ENCODE data around the gene KCNMB2.
"Not testable (repeated sequence)": the region's sequence is repeated elsewhere in the genome, so short reads cannot be mapped to it uniquely, and the experiment has no call there.

KCNMB2 gene

GRCh38 chr3:178520451-178520850 lies 15.8 kb upstream of the KCNMB2 start:
- DNase-seq: no peak

DNA sequence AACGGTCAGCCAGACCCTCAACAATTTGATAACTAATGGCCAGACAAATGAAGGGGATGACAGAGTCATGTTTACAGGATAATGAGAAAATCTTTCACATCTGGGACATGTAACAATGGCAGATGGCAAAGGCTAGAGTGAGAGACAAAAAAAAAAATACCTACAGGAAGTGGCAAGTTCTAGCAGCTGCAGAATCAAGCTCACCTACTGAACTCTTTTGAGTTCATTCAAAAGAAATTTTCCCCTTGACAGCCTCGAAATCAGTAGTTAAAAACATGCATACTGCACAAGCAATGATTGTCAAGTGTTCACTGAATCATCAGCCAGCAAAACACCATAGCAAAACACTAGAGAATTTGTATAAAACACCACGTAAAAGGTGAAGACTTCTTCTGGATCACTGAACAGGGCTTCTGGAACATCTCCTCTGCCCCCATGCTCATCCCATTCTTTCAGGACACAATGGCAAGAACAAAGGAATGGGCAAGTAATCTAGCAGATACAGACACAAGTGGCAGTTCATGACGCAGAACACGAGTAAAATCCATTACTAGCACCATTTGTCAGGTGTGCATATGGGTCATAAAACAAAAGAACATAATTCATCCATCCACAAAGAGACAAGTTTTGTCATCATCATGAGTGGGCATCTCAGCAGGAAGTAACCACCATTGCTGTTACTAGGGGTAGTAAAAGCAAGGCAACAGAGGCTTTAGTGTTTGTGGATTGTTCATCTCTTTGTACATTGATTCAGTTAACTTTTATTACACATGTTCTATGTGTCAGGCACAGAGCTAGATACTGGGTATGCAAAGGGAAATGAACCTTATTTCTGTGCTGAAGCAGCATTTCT lies 13.8 kb upstream of the KCNMB2 start:
- DNase-seq: no peak

DNA sequence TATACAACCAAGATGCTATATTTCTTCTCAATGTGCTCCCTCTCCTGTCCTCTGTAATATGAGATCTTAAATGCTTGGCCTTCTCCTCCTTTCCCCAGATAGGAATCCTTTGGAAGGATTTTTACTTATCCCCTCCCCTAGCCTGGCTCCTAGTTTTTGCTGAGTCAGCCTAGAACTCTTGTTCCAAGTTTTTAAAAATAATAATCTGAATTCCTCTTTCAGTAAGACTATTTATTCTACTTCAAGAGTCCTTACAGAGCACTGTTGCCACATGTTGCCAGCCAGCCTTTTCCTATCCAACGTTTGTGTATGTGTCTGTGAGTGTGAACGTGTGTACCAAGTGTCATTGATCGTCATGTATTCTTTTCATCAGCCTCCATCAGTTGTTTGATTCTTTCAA lies 11.0 kb upstream of the KCNMB2 start:
- DNase-seq: no peak

DNA sequence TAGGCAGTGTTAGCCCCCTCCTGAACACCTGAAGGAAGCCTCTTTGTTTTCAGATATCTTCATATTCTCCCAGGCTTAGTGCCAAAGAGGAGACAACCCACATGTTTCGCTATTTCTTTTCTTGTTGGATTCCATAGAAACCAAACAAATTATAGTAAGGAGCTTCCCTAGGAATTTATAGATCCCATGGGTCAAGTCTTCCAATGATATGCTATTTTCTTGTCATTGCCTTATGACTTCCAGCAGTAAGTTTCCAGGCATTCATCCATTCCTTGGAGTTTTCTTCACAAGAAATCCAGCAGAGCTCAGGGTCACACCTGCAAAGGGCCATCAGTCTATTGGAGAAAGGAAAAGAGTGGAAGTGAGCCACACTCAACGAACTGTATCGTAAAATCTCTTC lies 9.9 kb upstream of the KCNMB2 start:
- no peak for DNase-seq

DNA sequence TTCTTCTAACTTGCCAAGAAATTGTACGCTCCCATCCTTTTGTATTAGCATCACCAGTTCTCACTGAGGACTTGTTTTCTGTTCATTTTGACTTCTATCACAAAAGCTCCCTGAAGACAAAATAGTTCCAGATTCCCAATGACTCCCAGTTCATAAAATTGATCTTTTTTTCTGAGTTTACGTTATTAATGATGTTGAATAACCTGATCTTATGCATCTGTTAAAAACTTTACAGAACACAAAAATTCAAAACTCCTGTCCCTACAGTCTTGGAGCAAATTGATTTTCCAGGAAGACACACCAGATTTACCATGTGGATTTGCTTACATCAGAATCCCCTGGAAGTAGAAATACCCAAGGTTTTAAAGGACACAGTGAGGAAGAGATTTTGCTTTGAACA lies 8.3 kb upstream of the KCNMB2 start:
- no peak for DNase-seq

DNA sequence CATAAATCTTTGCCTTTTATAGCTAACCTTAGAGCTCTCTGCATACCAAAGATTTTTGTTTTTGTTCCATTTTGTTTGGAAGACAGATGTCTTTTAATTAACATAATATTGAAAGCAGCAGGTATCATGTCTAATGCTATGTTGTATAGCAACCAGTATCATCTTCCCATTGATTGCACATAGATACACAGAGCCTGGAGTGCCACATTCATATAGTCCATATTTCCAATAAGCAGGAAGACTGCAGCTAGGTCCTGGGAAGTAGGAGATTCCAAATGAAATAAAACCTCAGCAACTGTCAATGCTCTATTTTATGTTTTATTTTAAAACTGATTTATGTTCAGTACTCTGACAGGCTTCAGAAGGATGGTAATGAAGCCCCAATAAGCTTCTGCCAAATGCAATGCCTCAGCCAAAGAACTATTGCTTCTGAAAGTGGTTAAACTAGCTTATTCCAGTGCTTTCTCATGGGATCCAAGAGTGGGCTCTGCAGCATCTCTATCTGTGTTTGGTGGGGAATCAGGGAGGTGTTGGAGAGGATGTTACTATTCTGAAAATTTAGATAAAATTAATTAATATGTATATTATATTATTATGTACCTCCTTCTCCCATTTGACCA lies 6.5 kb upstream of the KCNMB2 start:
- DNase-seq: no peak

DNA sequence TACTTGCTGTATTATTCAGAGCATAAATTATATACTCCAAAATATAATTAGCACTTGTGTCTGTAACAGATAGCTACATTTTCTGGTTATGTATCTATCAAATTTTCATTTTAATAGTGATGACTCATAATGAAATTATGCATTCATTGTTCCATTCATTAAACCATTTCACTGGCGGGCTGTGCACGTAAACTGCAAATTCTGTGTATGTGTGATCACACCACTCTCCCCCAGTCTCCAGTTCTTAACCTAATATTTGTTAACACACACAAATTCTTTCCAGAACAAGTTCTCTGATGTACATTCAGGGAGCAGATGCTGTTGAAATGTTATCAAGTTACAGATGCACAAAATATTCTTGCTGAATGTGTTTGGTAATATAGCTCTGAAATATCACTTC lies 3.8 kb upstream of the KCNMB2 start:
- no peak for DNase-seq

DNA sequence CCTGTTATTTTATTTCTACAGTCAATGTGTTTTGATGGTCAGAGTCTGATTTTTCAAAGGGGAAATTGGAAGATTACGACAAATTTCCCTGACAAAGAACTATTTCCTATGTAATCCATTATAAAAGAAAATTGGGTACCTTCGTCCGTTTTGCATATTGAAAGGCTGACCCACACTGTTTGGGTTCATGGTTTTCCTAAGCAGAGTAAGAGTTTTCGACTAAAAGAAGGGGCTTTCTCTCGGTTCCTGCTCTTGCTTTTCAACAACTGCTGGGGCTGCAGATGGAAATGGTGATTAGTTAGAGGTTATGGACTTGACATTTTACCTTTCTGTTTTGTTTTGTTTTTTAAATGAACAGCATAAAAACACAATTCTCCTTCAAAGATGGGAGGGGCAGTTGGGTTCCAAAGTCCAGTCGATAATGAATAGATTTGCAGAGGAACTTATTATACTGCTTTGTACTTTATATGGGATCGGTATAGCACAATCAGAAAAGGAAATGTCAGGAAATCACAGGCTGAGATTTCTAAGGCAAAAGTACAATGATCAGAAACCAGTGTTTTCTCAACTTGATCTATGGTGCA lies 978 bp downstream of the KCNMB2 start:
- DNase-seq: peak; percentile 37

DNA sequence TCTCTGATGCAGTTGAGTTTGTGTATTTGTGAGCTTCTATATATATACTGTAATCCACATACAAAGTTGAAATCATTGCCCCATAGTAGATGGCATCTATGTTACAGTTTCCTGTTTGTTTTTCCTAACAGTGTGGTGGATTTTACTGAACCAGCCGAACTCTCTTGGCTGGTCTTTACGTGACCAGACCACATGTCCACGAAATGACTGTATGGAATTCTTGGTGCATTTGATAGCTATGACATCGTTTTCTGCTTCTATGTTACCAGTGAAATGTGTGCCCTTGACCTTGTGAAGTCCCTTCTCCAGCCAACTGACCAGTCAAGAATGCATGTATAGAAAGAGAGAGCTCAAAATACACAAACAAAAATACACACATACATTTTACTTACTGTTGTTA lies 1.8 kb downstream of the KCNMB2 start:
- no peak for DNase-seq

DNA sequence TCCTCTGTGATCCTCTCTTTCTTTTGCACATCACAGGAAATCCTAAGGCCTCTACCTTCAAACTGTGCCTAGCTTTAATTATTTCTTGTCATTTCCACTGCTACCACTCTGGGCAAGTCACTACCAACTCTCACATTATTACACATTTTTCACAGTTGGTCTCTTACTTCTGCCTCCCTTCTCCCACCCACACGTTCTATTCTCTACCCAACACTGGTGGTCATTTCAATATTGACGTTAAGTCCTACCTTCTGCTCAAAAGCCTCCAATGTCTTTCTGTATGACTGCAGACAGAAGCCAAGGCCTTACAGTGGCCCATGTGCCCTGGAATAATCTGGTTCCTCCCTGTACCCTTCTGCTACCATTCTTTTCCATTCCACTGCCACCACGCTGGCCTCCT lies 3.9 kb downstream of the KCNMB2 start:
- no peak for DNase-seq

GRCh38 chr3:178545337-178545736 lies 9.1 kb downstream of the KCNMB2 start:
- no peak for DNase-seq

GRCh38 chr3:178546079-178546478 lies 9.8 kb downstream of the KCNMB2 start:
- no peak for DNase-seq

GRCh38 chr3:178549426-178549825 lies 13.2 kb downstream of the KCNMB2 start:
- not testable (repeated sequence) for DNase-seq

DNA sequence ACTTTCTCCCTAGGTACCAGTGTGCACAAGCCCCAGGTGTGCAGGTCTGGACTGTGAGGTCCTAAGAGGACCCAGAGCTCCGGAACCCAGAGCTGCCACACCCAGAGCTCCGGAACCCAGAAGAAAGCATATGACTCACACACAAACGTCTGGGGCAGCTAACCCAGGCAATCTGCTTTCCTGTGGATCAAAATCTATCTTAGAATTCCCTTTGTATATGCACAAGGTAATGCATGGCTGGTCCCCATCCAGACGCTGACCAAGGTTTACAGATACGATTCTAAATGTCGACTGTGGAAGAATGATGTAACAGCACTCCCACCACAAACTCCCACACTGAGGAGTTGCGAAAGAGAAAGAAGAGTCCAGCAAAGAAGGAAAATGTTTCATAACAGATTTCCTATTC lies 15.7 kb downstream of the KCNMB2 start:
- no peak for DNase-seq

- peak; percentile 91 for DNase-seq
Observed at GRCh38 chr3:178558637-178559036, 22.4 kb downstream of the KCNMB2 start.

DNA sequence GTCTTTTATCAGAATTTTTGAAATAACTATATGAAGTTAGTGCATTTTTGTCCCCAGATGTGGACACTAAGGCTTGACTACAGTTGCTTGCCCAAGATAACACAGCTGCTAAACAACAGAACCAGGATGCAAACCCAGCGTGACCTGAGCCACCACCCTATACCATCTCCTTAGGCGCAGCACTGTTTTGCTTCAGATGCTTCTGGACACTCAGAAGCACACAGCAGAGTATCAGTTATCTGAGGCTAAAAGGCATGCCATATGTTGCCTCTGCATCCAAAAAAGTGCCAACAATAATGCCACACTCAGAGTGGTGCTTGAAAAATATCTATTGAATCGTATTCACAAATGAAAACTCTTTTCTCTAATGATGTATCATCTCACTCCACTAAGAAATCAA lies 24.5 kb downstream of the KCNMB2 start:
- peak; percentile 41 for DNase-seq

DNA sequence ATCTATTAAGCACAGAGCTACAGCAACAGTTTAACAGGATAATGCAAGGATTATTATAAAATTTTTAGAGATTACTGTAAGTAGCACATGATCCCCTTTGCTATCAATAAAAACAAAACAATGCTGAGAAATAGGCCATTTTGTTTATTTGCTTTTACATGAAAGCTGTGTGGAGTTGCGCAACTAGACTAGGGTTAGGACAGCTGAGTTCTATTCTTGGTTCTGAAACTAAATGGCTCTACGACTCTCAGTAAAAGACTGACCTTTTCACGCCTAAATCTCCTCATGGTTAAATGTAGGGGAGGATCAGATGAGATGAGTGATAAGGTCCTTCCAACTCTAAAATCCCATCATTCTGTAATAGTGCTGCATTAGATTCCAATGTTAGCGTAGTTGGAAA lies 25.0 kb downstream of the KCNMB2 start:
- DNase-seq: no peak

DNA sequence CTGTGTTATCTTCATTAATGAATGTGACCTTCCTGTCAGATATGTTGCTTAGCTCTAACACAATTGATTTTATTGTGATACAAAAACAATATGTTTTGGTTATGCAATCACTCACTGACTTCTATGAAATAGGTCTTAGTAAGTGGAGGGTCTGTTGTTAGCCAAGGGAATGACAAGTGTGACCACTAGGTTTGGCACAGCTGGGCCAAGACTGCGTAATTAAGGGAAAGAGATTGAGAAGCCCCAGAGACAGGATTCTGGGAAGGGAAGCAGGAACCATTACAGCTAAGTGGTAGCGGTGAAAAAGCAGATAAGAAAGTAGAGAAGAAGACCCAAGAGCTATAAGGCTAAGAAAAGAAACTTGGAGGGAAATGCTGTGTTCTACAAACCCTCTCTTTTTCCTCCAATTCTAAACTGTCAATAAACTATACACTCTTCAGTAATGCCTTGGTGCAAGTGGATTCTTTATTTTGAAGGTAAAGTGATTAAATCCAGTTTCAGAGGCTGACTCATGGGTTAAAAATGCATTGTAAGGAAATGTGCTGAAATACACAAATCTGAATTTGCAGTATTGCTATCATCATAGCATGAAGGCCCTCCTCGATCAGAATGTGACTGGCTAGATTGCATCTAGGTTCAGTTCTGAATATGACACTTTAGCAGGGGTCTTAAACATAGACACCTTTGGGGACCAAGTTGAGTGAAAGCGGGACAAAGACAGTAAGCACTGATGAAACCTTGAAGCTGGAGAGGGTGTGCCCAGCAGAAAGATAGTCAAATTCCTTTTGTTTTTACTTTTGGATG lies 26.1 kb downstream of the KCNMB2 start:
- DNase-seq: no peak

DNA sequence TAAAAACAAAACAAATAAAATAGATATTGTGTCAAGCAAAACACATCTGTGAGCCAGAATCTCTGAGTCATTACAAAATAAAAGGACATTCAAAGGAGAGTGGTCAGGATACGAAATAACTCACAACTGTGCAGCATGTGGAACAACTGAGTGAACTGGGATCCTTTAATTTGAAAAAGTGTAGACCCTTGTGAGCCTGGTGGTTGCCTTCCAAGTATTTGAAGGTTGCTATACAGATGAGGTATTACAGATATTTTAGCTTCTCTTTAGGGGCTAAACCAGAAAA lies 26.7 kb downstream of the KCNMB2 start:
- no peak for DNase-seq

DNA sequence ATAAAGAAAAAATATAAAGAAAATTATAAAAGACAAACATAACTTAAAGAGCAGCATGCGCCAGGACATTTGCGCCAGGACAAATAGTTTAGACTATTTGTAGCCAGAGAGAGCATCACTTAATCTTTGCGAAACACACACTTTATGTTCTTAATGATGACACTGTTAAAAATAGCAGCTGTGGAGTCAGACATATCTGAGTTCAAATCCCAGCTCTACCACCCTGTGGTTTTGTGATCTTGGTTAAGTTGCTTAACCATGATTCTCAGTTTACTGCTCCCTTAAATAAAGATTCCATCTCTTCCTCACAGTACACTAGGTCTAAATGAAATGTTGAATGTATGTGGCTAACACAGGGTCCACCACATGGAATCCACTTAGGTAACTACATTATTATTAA lies 31.4 kb downstream of the KCNMB2 start:
- DNase-seq: no peak

GRCh38 chr3:178568155-178568731 lies 32.0 kb downstream of the KCNMB2 start:
- DNase-seq: no peak

DNA sequence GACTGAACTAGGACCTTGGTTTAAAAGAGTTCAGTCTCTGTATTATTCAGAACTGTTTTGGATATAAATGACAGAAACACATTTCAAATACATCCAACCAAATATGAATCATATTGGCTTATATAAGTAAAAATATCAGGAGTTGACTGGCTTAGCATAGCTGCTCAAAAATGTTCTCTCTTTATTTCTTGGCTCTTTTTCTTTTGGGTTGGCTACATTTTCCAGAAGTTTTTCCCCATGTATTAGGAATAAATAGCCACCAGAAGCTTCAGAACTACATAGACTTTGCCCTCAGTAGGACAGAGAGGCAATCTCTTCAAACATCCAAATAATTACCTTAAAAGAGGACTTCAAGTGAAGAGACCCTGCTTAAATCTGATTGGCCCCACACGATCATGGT lies 32.7 kb downstream of the KCNMB2 start:
- DNase-seq: no peak

DNA sequence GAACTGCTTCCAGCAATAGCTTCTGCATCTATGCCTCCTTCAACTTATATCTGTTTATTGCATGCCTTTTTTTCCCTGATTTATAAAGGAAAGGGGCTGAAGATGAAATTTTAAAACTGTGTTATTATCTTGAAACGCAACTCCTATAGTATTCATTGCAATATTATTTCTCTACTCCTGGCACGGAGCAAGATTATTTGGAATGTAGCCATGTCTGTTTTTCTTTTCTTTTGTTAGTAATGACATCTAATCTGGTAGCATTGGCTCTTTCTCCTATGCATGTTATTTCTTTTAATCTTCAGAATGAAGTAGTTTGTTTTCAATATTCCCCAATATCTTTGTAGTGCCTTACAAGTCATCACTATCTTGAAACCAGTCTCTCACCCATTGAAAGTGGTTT lies 33.6 kb downstream of the KCNMB2 start:
- DNase-seq: no peak
